DOHH2 (cell line): Measurements from ENCODE around the gene SIRT7.
"Not testable (repeated sequence)": the region's sequence is repeated elsewhere in the genome, so short reads cannot be mapped to it uniquely, and the experiment has no call there.

Experiments used
- H3F3A ChIP-seq: fragments of 200-600 bp; sonication (generic), shearing (Covaris generic); 2 replicates; pipeline ENCODE4 v1.6.0; 2016; ENCODE audit warnings: antibody characterized with exemption, mild to moderate bottlenecking; ENCODE audit not compliant: control insufficient read depth, insufficient read depth
- H3K27ac ChIP-seq: fragments of 200-600 bp; sonication (generic); 2 replicates; pipeline ENCODE4 v1.5.1; 2014; ENCODE audit warnings: low read depth, mild to moderate bottlenecking, low read length, moderate library complexity
- H3K27me3 ChIP-seq: fragments of 200-600 bp; sonication (generic); 2 replicates; pipeline ENCODE4 v1.6.1; 2014; ENCODE audit warnings: mild to moderate bottlenecking, low read length, mixed read lengths; ENCODE audit not compliant: control insufficient read depth
- H3K36me3 ChIP-seq: fragments of 200-600 bp; sonication (generic); 2 replicates; pipeline ENCODE4 v1.6.1; 2014; ENCODE audit warnings: mild to moderate bottlenecking, low read length, moderate library complexity, mixed read lengths; ENCODE audit not compliant: control insufficient read depth
- H3K4me1 ChIP-seq: fragments of 200-600 bp; sonication (generic); 2 replicates; pipeline ENCODE4 v1.6.1; 2014; ENCODE audit warnings: mild to moderate bottlenecking, low read length, mixed read lengths; ENCODE audit not compliant: control insufficient read depth
- H3K4me2 ChIP-seq: fragments of 200-600 bp; sonication (generic); 2 replicates; pipeline ENCODE4 v1.6.0; 2014; ENCODE audit warnings: mild to moderate bottlenecking, low read length, moderate library complexity
- H3K4me3 ChIP-seq: fragments of 200-600 bp; sonication (generic); 2 replicates; pipeline ENCODE4 v1.5.1; 2014; ENCODE audit warnings: mild to moderate bottlenecking, low read length, mixed read lengths
- H3K79me2 ChIP-seq: fragments of 200-600 bp; sonication (generic); 2 replicates; pipeline ENCODE4 v1.6.1; 2014; ENCODE audit warnings: mild to moderate bottlenecking, low read length, mixed read lengths; ENCODE audit not compliant: control insufficient read depth
- H3K9me2 ChIP-seq: fragments of 200-600 bp; sonication (generic); replicated peaks from 2 replicates; pipeline ENCODE4 v1.6.1; 2014; ENCODE audit warnings: mild to moderate bottlenecking, low read length, mixed read lengths; ENCODE audit not compliant: control insufficient read depth
- H3K9me3 ChIP-seq: fragments of 200-600 bp; sonication (generic); 2 replicates; pipeline ENCODE4 v1.6.1; 2014; ENCODE audit warnings: antibody characterized with exemption, low read length, mixed read lengths; ENCODE audit not compliant: control insufficient read depth, insufficient read depth
- H4K20me1 ChIP-seq: fragments of 200-600 bp; sonication (generic); 2 replicates; pipeline ENCODE4 v1.6.0; 2014; ENCODE audit warnings: low read depth, mild to moderate bottlenecking, antibody characterized with exemption, low read length, moderate library complexity; ENCODE audit not compliant: control insufficient read depth, insufficient read depth
- CTCF ChIP-seq: fragments of 200-600 bp; sonication (generic); IDR thresholded peaks from one replicate; pipeline ENCODE4 v1.5.1; 2014; ENCODE audit warnings: antibody characterized with exemption, mild to moderate bottlenecking, low read depth, low read length; ENCODE audit not compliant: poor library complexity, severe bottlenecking
- EZH2phosphoT487 ChIP-seq: fragments of 200-600 bp; sonication (generic); IDR thresholded peaks from 2 replicates; pipeline ENCODE4 v1.6.1; 2017; ENCODE audit warnings: borderline replicate concordance, mild to moderate bottlenecking, antibody characterized with exemption, low read length, moderate library complexity, mixed read lengths

Gene SIRT7

GRCh38 chr17:81920612-81921536 is 2.9 kb upstream of the SIRT7 start:
- Histone ChIP-seq H3K36me3 (peaks cover 27% of the 10 kb centered on the region), H3K4me3 (no peak overlapping the region), H3F3A (peaks cover 4% of the 10 kb centered on the region; the same call in 1 of the 2 replicates), H3K9me3 (no peaks in the 10 kb centered on the region), H4K20me1 (peaks cover 16% of the 10 kb centered on the region), H3K79me2 (peaks cover 76% of the 10 kb centered on the region), H3K9me2 (no peaks in the 10 kb centered on the region), H3K4me2 (no peak overlapping the region), H3K27ac (no peak overlapping the region), H3K4me1 (peaks cover 35% of the 10 kb centered on the region), H3K27me3 (no peaks in the 10 kb centered on the region)
- TF ChIP-seq CTCF, result no peak
- TF ChIP-seq EZH2phosphoT487, result no peak

GRCh38 chr17:81918832-81919545 is 1.0 kb upstream of the SIRT7 start:
- H3K27ac ChIP-seq, result no peak overlapping the region
- peaks cover 46% of the 10 kb centered on the region for H3K36me3 ChIP-seq
- no peak overlapping the region for H3K4me3 ChIP-seq
- peaks cover 23% of the 10 kb centered on the region; the same call in 1 of the 2 replicates for H4K20me1 ChIP-seq
- peaks cover 4% of the 10 kb centered on the region; the same call in 1 of the 2 replicates for H3F3A ChIP-seq
- no peak overlapping the region for H3K4me2 ChIP-seq
- H3K9me2 ChIP-seq, result no peaks in the 10 kb centered on the region
- peaks cover 20% of the 10 kb centered on the region for H3K4me1 ChIP-seq
- TF ChIP-seq CTCF (no peak), EZH2phosphoT487 (no peak)
- peaks cover 67% of the 10 kb centered on the region for H3K79me2 ChIP-seq
- no peaks in the 10 kb centered on the region for H3K9me3 ChIP-seq
- no peaks in the 10 kb centered on the region for H3K27me3 ChIP-seq

- peaks cover 23% of the 10 kb centered on the region; the same call in 1 of the 2 replicates for H4K20me1 ChIP-seq
- H3K27me3 ChIP-seq, H3F3A ChIP-seq, H3K27ac ChIP-seq, H3K9me2 ChIP-seq, H3K9me3 ChIP-seq: not testable (repeated sequence)
- H3K79me2 ChIP-seq, result peaks cover 60% of the 10 kb centered on the region
- H3K4me3 ChIP-seq, result peak overlapping the region; percentile 84; the same call in 1 of the 2 replicates
- H3K4me2 ChIP-seq, result peak overlapping the region; percentile 36
- peaks cover 53% of the 10 kb centered on the region for H3K36me3 ChIP-seq
- peaks cover 14% of the 10 kb centered on the region for H3K4me1 ChIP-seq
These were observed 325 bp upstream of the SIRT7 start for GRCh38 chr17:81918333-81918669.
